HCT116 (cell line): Measurements from ENCODE around the gene PPP1R16B.

Experiments
- CEBPB ChIP-seq: IDR thresholded peaks from 2 replicates; pipeline ENCODE4 v1.6.1; 2012; ENCODE audit warnings: low read depth
- ELF1 ChIP-seq: IDR thresholded peaks from 2 replicates; pipeline ENCODE4 v1.6.1; 2012; ENCODE audit warnings: low read depth, borderline replicate concordance
- EZH2 ChIP-seq: fragments of 200-600 bp; sonication (generic); IDR thresholded peaks from 2 replicates; pipeline ENCODE4 v1.6.1; 2017; ENCODE audit warnings: antibody characterized with exemption, mixed run types
- POLR2A ChIP-seq: IDR thresholded peaks from 2 replicates; pipeline ENCODE4 v1.7.0; 2011; ENCODE audit warnings: borderline replicate concordance; ENCODE audit not compliant: insufficient read depth, insufficient read length; ENCODE audit errors: extremely low read depth
- POLR2AphosphoS5 ChIP-seq: IDR thresholded peaks from 2 replicates; pipeline ENCODE4 v1.6.1; 2011; ENCODE audit warnings: mild to moderate bottlenecking, low read depth, low read length, moderate library complexity
- SIN3A ChIP-seq: IDR thresholded peaks from 2 replicates; pipeline ENCODE4 v1.6.1; 2012; ENCODE audit warnings: low read depth
- ZNF274 ChIP-seq: fragments of 200-500 bp; sonication (Bioruptor generic); IDR thresholded peaks from 2 replicates; pipeline ENCODE4 v1.6.1; 2014; ENCODE audit warnings: mild to moderate bottlenecking, low read depth, low read length, inconsistent platforms
- TF ChIP-seq, protein P1 (sequence below): IDR thresholded peaks from 2 replicates; pipeline ENCODE4 v1.6.1; 2012
- TF ChIP-seq, protein P2 (sequence below), 3 experiments: fragments of 200-600 bp in 1 of 3; sonication (generic) in 1 of 3; IDR thresholded peaks in 2 of 3; conservative IDR thresholded peaks in 1 of 3; 2 replicates each; pipeline ENCODE4 v1.5.1; 2012 to 2017; ENCODE audit warnings: low read depth in 2 of 3, low read length in 2 of 3, antibody characterized with exemption in 1 of 3, borderline replicate concordance in 1 of 3, control low read depth in 1 of 3, mild to moderate bottlenecking in 1 of 3, mixed read lengths in 1 of 3, mixed run types in 1 of 3, moderate library complexity in 1 of 3; ENCODE audit not compliant: insufficient read depth in 1 of 3
- TF ChIP-seq, protein P3 (sequence below): IDR thresholded peaks from 2 replicates; pipeline ENCODE4 v1.6.1; 2011; ENCODE audit warnings: mild to moderate bottlenecking, low read length, moderate library complexity; ENCODE audit not compliant: insufficient replicate concordance; ENCODE audit errors: extremely low read depth

DNA sequence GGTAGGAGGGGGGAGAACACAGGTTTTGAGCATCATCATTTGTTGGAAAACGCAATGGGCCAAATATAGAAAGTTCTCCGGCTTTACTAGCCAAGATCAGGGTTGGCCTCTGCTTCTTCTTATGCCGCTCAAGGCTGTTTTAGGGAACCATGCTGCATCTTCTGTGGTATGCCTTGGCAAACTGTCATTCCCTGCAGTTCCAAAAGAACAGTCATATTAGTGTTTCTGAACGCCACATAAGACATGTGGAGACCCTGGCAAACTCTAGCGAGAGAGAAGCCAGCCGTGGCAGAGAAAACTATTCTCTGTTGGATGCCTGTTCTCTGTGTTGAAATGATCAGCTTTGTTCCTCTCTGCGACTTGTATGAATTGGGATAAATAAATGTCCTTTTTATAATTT lies 46.4 kb upstream of the PPP1R16B start:
- TF ChIP-seq SIN3A = no peak
- TF ChIP-seq, protein P1, sequence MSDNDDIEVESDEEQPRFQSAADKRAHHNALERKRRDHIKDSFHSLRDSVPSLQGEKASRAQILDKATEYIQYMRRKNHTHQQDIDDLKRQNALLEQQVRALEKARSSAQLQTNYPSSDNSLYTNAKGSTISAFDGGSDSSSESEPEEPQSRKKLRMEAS = no peak
- TF ChIP-seq, protein P2, sequence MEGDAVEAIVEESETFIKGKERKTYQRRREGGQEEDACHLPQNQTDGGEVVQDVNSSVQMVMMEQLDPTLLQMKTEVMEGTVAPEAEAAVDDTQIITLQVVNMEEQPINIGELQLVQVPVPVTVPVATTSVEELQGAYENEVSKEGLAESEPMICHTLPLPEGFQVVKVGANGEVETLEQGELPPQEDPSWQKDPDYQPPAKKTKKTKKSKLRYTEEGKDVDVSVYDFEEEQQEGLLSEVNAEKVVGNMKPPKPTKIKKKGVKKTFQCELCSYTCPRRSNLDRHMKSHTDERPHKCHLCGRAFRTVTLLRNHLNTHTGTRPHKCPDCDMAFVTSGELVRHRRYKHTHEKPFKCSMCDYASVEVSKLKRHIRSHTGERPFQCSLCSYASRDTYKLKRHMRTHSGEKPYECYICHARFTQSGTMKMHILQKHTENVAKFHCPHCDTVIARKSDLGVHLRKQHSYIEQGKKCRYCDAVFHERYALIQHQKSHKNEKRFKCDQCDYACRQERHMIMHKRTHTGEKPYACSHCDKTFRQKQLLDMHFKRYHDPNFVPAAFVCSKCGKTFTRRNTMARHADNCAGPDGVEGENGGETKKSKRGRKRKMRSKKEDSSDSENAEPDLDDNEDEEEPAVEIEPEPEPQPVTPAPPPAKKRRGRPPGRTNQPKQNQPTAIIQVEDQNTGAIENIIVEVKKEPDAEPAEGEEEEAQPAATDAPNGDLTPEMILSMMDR (IDR thresholded peaks at IDR 0.05 in 2 of 3, conservative IDR thresholded peaks at IDR 0.05 in 1 of 3; ENCODE audit: borderline replicate concordance in 1 of 3, insufficient read depth in 1 of 3, low read depth in 2 of 3, low read length in 2 of 3) = no peak
- TF ChIP-seq, protein P3, sequence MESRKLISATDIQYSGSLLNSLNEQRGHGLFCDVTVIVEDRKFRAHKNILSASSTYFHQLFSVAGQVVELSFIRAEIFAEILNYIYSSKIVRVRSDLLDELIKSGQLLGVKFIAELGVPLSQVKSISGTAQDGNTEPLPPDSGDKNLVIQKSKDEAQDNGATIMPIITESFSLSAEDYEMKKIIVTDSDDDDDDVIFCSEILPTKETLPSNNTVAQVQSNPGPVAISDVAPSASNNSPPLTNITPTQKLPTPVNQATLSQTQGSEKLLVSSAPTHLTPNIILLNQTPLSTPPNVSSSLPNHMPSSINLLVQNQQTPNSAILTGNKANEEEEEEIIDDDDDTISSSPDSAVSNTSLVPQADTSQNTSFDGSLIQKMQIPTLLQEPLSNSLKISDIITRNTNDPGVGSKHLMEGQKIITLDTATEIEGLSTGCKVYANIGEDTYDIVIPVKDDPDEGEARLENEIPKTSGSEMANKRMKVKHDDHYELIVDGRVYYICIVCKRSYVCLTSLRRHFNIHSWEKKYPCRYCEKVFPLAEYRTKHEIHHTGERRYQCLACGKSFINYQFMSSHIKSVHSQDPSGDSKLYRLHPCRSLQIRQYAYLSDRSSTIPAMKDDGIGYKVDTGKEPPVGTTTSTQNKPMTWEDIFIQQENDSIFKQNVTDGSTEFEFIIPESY = no peak
- TF ChIP-seq POLR2A = no peak
- TF ChIP-seq ZNF274 = no peak
- TF ChIP-seq EZH2 = no peak
- TF ChIP-seq CEBPB = no peak
- TF ChIP-seq ELF1 = no peak
- no peak for TF ChIP-seq POLR2AphosphoS5
